HepG2 (cell line): ENCODE data around the gene SCP2. TPM values are rescaled to one million over a fixed set of nuclear protein-coding genes. Genes with fewer than 3 reads are reported as not detected.

Experiments
- CBFB ChIP-seq: sonication (generic); formaldehyde crosslinking; IDR thresholded peaks from 2 replicates; pipeline ENCODE4 v1.4.0; 2020; ENCODE audit warnings: missing genetic modification reagents
- HNF4G ChIP-seq, 2 experiments: sonication (generic) in 1 of 2; formaldehyde crosslinking in 1 of 2; IDR thresholded peaks; 2 replicates each; pipeline versions ENCODE4 v1.4.0 to v1.6.1; 2011 to 2020; ENCODE audit warnings: borderline replicate concordance in 2 of 2, low read depth in 2 of 2, mild to moderate bottlenecking in 2 of 2, low read length in 1 of 2, missing genetic modification reagents in 1 of 2, moderate library complexity in 1 of 2
- JUNB ChIP-seq: sonication (generic); formaldehyde crosslinking; IDR thresholded peaks from 2 replicates; pipeline ENCODE4 v1.8.0; 2022; ENCODE audit warnings: missing genetic modification reagents, mild to moderate bottlenecking, borderline replicate concordance
- PAWR ChIP-seq: sonication (generic); formaldehyde crosslinking; IDR thresholded peaks from 2 replicates; pipeline ENCODE4 v1.4.0; 2020; ENCODE audit warnings: missing genetic modification reagents, mild to moderate bottlenecking, borderline replicate concordance
- PHB2 ChIP-seq: fragments of 450-650 bp; IDR thresholded peaks from 2 replicates; pipeline ENCODE4 v1.6.1; 2018; ENCODE audit not compliant: partially characterized antibody
- SAFB2 ChIP-seq: sonication (generic); formaldehyde crosslinking; IDR thresholded peaks from 2 replicates; pipeline ENCODE4 v1.5.1; 2020; ENCODE audit warnings: missing genetic modification reagents, low read depth, mild to moderate bottlenecking, borderline replicate concordance
- SMAD1 ChIP-seq: sonication (generic); formaldehyde crosslinking; IDR thresholded peaks from 2 replicates; pipeline ENCODE4 v1.4.0; 2020; ENCODE audit warnings: missing genetic modification reagents, low read depth, mild to moderate bottlenecking, borderline replicate concordance
- SMARCE1 ChIP-seq: fragments of 450-650 bp; IDR thresholded peaks from 2 replicates; pipeline ENCODE4 v1.6.1; 2017; ENCODE audit warnings: borderline replicate concordance
- TARDBP ChIP-seq: sonication (generic); formaldehyde crosslinking; IDR thresholded peaks from 2 replicates; pipeline ENCODE4 v1.8.0; 2022; ENCODE audit warnings: mild to moderate bottlenecking, missing genetic modification reagents
- ZNF550 ChIP-seq: sonication (generic); formaldehyde crosslinking; IDR thresholded peaks from 2 replicates; pipeline ENCODE4 v1.4.0; 2020; ENCODE audit warnings: mild to moderate bottlenecking, missing genetic modification reagents, borderline replicate concordance
- ZNF761 ChIP-seq: sonication (generic); formaldehyde crosslinking; conservative IDR thresholded peaks from 2 replicates; pipeline ENCODE4 v1.4.0; 2020; ENCODE audit warnings: mild to moderate bottlenecking, missing genetic modification reagents
- polyA plus RNA-seq, 8 experiments: library from polyadenylated mRNA; depleted of rRNA in 3 of 8; stranded (reverse) in 7 of 8; unstranded in 1 of 8; fragments of >200 nt; fragmentation: Illumina TruSeq in 4 of 8; extraction: Trizol in 4 of 8; gene quantifications; 2 replicates each; pipeline versions ENCODE4 v1.2.1 to v1.2.3, GENCODE V29; 2011 to 2016; ENCODE audit warnings: low read depth in 4 of 8, missing spikeins in 1 of 8, mixed read lengths in 1 of 8; ENCODE audit not compliant: insufficient read depth in 1 of 8
- total RNA-seq, 5 experiments: library from RNA; depleted of rRNA; stranded (reverse); fragments of >200 nt; fragmentation: Illumina TruSeq; extraction: Trizol; gene quantifications; 2 replicates each; pipeline ENCODE4 v1.2.3, GENCODE V29; 2016; ENCODE audit warnings: low read depth in 1 of 5
- TF ChIP-seq, protein P1 (sequence below): sonication (generic); formaldehyde crosslinking; IDR thresholded peaks from 2 replicates; pipeline ENCODE4 v1.4.0; 2020; ENCODE audit warnings: mild to moderate bottlenecking, missing genetic modification reagents, borderline replicate concordance
- TF ChIP-seq, protein P2 (sequence below): sonication (generic); formaldehyde crosslinking; IDR thresholded peaks from 2 replicates; pipeline ENCODE4 v1.9.0; 2022; ENCODE audit warnings: missing genetic modification reagents, mild to moderate bottlenecking, borderline replicate concordance
- TF ChIP-seq, protein P3 (sequence below): sonication (generic); formaldehyde crosslinking; IDR thresholded peaks from 2 replicates; pipeline ENCODE4 v1.4.0; 2020; ENCODE audit warnings: missing genetic modification reagents, borderline replicate concordance
- TF ChIP-seq, protein P4 (sequence below): sonication (generic); formaldehyde crosslinking; IDR thresholded peaks from 2 replicates; pipeline ENCODE4 v1.4.0; 2020; ENCODE audit warnings: missing genetic modification reagents
- TF ChIP-seq, protein P5 (sequence below): IDR thresholded peaks from 2 replicates; pipeline ENCODE4 v1.6.1; 2016; ENCODE audit warnings: missing biosample characterization, missing genetic modification reagents, low read depth
- TF ChIP-seq, protein P6 (sequence below): sonication (generic); formaldehyde crosslinking; IDR thresholded peaks from 2 replicates; pipeline ENCODE4 v1.5.0; 2020; ENCODE audit warnings: missing genetic modification reagents
- TF ChIP-seq, protein P7 (sequence below): sonication (generic); formaldehyde crosslinking; IDR thresholded peaks from 2 replicates; pipeline ENCODE4 v1.4.0; 2020; ENCODE audit warnings: missing genetic modification reagents

SCP2 gene
- total and polyA plus RNA-seq, 2 of the 13 experiments (the other 11 are each of a cell fraction or from before 2014, with no cell fraction given), result 59.0 to 133 TPM

DNA sequence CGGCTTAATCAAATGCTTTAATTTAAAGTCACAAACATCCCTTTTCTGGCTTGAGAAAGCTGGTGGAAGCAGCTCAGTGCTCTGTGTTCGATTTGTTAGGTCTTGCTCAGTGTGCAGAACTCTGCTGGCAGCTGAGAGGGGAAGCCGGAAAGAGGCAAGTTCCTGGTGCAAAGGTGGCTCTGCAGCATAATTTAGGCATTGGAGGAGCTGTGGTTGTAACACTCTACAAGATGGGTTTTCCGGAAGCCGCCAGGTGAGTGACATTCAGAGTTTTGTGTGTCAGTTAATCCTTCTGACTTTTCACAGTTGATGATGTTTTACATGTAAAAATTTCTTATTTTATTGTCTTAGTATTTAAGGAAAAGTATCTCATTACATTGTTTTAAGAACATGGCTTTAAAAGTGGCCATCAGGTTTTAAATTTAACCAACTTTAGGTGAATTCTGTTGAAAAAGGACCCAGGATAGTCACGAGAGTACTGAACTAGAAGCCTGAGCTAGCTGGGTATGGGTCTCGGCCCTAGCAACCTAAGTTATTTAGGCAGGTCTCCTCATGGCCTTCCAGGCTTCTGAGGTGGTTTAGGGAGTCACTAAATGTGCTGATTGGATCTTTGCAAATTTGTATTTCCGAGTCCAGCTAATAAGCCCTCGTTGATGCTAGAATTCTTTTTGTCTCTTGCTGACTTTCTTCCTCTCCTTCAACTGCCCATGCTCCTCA, 87.9 kb downstream of the SCP2 start (continued):
- TF ChIP-seq, protein P1, sequence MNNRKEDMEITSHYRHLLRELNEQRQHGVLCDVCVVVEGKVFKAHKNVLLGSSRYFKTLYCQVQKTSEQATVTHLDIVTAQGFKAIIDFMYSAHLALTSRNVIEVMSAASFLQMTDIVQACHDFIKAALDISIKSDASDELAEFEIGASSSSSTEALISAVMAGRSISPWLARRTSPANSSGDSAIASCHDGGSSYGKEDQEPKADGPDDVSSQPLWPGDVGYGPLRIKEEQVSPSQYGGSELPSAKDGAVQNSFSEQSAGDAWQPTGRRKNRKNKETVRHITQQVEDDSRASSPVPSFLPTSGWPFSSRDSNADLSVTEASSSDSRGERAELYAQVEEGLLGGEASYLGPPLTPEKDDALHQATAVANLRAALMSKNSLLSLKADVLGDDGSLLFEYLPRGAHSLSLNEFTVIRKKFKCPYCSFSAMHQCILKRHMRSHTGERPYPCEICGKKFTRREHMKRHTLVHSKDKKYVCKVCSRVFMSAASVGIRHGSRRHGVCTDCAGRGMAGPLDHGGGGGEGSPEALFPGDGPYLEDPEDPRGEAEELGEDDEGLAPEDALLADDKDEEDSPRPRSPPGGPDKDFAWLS (CRISPR knock-in tag), result no peak
- TF ChIP-seq SMAD1 (CRISPR knock-in tag) (no peak), ZNF761 (CRISPR knock-in tag) (no peak), TARDBP (CRISPR knock-in tag) (peak; percentile 86), SAFB2 (CRISPR knock-in tag) (no peak), SMARCE1 (no peak), PHB2 (no peak), CBFB (CRISPR knock-in tag) (0 out of 2 replicates have a peak, but pooled peaks have one; percentile 46), ZNF550 (CRISPR knock-in tag) (no peak), HNF4G (IDR thresholded peaks at IDR 0.05; ENCODE audit: borderline replicate concordance, low read depth, low read length) (peak; percentile 99), HNF4G (CRISPR knock-in tag; IDR thresholded peaks at IDR 0.05; ENCODE audit: borderline replicate concordance, low read depth) (peak; percentile 83; the same call in 1 of the 2 replicates), PAWR (CRISPR knock-in tag) (no peak), JUNB (no peak)
- TF ChIP-seq, protein P2, sequence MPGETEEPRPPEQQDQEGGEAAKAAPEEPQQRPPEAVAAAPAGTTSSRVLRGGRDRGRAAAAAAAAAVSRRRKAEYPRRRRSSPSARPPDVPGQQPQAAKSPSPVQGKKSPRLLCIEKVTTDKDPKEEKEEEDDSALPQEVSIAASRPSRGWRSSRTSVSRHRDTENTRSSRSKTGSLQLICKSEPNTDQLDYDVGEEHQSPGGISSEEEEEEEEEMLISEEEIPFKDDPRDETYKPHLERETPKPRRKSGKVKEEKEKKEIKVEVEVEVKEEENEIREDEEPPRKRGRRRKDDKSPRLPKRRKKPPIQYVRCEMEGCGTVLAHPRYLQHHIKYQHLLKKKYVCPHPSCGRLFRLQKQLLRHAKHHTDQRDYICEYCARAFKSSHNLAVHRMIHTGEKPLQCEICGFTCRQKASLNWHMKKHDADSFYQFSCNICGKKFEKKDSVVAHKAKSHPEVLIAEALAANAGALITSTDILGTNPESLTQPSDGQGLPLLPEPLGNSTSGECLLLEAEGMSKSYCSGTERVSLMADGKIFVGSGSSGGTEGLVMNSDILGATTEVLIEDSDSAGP (CRISPR knock-in tag), result peak; percentile 79
- TF ChIP-seq, protein P3, sequence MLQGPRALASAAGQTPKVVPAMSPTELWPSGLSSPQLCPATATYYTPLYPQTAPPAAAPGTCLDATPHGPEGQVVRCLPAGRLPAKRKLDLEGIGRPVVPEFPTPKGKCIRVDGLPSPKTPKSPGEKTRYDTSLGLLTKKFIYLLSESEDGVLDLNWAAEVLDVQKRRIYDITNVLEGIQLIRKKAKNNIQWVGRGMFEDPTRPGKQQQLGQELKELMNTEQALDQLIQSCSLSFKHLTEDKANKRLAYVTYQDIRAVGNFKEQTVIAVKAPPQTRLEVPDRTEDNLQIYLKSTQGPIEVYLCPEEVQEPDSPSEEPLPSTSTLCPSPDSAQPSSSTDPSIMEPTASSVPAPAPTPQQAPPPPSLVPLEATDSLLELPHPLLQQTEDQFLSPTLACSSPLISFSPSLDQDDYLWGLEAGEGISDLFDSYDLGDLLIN (CRISPR knock-in tag), result no peak
- TF ChIP-seq, protein P4, sequence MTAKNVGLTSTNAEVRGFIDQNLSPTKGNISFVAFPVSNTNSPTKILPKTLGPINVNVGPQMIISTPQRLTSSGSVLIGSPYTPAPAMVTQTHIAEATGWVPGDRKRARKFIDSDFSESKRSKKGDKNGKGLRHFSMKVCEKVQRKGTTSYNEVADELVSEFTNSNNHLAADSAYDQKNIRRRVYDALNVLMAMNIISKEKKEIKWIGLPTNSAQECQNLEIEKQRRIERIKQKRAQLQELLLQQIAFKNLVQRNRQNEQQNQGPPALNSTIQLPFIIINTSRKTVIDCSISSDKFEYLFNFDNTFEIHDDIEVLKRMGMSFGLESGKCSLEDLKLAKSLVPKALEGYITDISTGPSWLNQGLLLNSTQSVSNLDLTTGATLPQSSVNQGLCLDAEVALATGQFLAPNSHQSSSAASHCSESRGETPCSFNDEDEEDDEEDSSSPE, result peak; percentile 55; the same call in 1 of the 2 replicates
- TF ChIP-seq, protein P5, sequence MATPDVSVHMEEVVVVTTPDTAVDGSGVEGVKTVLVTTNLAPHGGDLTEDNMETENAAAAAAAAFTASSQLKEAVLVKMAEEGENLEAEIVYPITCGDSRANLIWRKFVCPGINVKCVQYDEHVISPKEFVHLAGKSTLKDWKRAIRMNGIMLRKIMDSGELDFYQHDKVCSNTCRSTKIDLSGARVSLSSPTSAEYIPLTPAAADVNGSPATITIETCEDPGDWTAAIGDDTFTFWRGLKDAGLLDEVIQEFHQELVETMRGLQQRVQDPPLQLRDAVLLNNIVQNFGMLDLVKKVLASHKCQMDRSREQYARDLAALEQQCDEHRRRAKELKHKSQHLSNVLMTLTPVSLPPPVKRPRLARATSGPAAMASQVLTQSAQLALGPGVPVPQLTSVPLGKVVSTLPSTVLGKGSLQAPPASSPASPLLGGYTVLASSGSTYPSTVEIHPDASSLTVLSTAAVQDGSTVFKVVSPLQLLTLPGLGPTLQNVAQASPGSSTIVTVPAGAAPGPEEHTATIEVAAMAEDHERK, result no peak
- TF ChIP-seq, protein P6, sequence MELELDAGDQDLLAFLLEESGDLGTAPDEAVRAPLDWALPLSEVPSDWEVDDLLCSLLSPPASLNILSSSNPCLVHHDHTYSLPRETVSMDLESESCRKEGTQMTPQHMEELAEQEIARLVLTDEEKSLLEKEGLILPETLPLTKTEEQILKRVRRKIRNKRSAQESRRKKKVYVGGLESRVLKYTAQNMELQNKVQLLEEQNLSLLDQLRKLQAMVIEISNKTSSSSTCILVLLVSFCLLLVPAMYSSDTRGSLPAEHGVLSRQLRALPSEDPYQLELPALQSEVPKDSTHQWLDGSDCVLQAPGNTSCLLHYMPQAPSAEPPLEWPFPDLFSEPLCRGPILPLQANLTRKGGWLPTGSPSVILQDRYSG (CRISPR knock-in tag), result no peak
- TF ChIP-seq, protein P7, sequence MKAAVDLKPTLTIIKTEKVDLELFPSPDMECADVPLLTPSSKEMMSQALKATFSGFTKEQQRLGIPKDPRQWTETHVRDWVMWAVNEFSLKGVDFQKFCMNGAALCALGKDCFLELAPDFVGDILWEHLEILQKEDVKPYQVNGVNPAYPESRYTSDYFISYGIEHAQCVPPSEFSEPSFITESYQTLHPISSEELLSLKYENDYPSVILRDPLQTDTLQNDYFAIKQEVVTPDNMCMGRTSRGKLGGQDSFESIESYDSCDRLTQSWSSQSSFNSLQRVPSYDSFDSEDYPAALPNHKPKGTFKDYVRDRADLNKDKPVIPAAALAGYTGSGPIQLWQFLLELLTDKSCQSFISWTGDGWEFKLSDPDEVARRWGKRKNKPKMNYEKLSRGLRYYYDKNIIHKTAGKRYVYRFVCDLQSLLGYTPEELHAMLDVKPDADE (CRISPR knock-in tag), result no peak
